ENCODE measurements around the gene RABGGTA. TPM values are rescaled to one million over a fixed set of nuclear protein-coding genes. Genes with fewer than 3 reads are reported as not detected.

RABGGTA gene
- polyA plus RNA-seq, 3 donors = 34.5 to 125 (median 35.4) TPM

DNA sequence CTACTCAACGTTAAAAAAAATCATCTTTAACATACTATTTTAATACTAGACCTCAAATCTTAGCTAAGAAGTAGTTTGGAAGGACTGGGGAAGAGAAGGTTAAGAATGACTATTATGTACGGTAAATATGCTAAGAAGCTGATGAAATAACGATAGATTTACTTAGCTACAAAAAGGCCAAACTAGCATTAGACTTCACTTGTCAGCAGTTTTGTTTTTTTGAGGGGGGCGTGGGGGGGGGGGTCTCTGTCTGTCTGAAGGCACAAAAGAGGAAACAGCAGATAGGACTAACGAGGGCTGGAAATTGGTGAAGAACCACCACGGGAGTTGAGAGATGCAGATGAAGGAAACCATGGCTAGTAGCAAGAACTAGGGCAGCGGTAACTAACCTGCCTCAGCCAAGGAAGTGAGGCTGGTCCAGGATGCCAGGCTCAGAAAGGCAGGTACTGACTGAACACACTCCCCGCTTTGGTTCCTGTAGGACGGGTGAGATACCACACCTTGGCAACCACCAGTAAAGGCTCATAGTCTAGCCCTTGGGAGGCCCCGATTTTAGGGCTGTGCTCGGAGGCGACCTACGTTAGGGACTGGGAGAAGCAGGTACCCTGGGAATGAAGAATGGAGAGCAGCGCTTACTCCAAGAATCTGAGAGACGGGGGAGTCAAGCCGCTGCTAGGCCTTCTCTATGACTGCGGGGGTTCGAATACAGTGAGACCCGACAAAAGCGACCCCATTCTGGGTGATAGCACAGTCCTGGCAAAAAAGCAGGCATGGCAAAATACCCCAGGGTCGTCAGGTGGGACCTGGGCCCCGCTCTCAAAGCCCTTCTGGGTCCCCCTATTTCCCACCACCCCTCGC is 39.9 kb downstream of the RABGGTA start:
- TF ChIP-seq, protein P1, sequence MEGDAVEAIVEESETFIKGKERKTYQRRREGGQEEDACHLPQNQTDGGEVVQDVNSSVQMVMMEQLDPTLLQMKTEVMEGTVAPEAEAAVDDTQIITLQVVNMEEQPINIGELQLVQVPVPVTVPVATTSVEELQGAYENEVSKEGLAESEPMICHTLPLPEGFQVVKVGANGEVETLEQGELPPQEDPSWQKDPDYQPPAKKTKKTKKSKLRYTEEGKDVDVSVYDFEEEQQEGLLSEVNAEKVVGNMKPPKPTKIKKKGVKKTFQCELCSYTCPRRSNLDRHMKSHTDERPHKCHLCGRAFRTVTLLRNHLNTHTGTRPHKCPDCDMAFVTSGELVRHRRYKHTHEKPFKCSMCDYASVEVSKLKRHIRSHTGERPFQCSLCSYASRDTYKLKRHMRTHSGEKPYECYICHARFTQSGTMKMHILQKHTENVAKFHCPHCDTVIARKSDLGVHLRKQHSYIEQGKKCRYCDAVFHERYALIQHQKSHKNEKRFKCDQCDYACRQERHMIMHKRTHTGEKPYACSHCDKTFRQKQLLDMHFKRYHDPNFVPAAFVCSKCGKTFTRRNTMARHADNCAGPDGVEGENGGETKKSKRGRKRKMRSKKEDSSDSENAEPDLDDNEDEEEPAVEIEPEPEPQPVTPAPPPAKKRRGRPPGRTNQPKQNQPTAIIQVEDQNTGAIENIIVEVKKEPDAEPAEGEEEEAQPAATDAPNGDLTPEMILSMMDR (IDR thresholded peaks at IDR 0.05) = no peak
- no peaks in the 10 kb centered on the region for H3K9me3 ChIP-seq (replicated peaks in 1 of 2; ENCODE audit: control insufficient read depth in 1 of 2, insufficient read depth in 1 of 2, low read length in 2 of 2)
- peak overlapping the region; percentile 93 to 98 for H3K4me3 Mint-ChIP-seq
- peaks cover 36% of the 10 kb centered on the region for H4K20me1 ChIP-seq (ENCODE audit: insufficient read depth, low read length)
- intact Hi-C loops (cut with micrococcal nuclease) = loop anchor here (1.0 to 10.0 kb wide), 6 partner anchors 11 to 211 kb away; partner anchors contain the start of genes TM9SF1 (in 2 of the 2), FITM1 (in 1 of the 2), LTB4R (in 1 of the 2) and LTB4R2 (in 1 of the 2)
- no peak for DNase-seq
- H3K4me3 ChIP-seq (replicated peaks in 1 of 3; ENCODE audit: low read depth in 2 of 3, low read length in 3 of 3) = peak overlapping the region; percentile 68 to 91 (median 77)
- no peaks in the 10 kb centered on the region for H3K27me3 Mint-ChIP-seq (ENCODE audit: low read depth in 3 of 3)
- 3% methylated on average over 18 of the region's 23 CpGs for WGBS (ENCODE audit: insufficient coverage)
- peak overlapping the region; percentile 88 to 91 for H3K27ac ChIP-seq (ENCODE audit: low read depth in 1 of 2, low read length in 2 of 2)
- H3K27ac Mint-ChIP-seq = peak overlapping the region; percentile 92 to 98 (median 97)
- peaks cover 26 to 42% of the 10 kb centered on the region in 2 donors for H3K4me1 ChIP-seq (ENCODE audit: control insufficient read depth in 1 of 2, insufficient read depth in 2 of 2, low read length in 2 of 2)
- H3K36me3 ChIP-seq (replicated peaks in 1 of 2; ENCODE audit: control insufficient read depth in 1 of 2, insufficient read depth in 2 of 2, low read length in 2 of 2) = peaks cover 16 to 41% of the 10 kb centered on the region in 2 donors
- H3K4me1 Mint-ChIP-seq = peaks cover 40% of the 10 kb centered on the region
- peaks cover 86% of the 10 kb centered on the region for H3K79me2 ChIP-seq (ENCODE audit: insufficient read depth, low read length)
- H3K9ac ChIP-seq (ENCODE audit: insufficient read depth, low read length, poor library complexity, severe bottlenecking) = peak overlapping the region; percentile 70
- peaks cover 33% of the 10 kb centered on the region in 2 donors for H3K36me3 Mint-ChIP-seq
- H3K4me2 ChIP-seq (replicated peaks; ENCODE audit: extremely low read depth, low read length, poor library complexity, severe bottlenecking) = peak overlapping the region; percentile 81
- H3K9me3 Mint-ChIP-seq = no peaks in the 10 kb centered on the region
- H2AFZ ChIP-seq (ENCODE audit: insufficient read depth, low read depth, low read length, poor library complexity, severe bottlenecking) = peak overlapping the region; percentile 90
- no peaks in the 10 kb centered on the region for H3K27me3 ChIP-seq (ENCODE audit: control insufficient read depth in 2 of 2, insufficient read depth in 2 of 2, low read length in 2 of 2)

DNA sequence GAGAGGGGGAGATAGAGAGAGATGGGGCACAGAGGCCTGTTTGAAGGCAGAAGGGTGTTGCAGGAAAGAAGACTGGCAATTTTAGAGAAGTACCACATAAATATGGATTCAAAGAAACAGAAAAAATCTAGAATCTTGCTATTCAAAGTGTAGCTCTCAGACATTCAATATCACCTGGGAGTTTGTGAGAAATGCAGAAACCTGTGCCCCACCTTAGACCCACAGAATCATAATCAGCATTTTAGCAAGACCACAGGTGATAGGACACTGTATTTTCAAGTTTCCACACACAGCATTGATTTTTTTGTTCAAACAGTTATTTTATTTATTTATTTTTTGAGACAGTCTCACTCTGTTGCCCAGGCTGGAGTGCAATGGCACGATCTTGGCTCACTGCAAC is 42.5 kb downstream of the RABGGTA start:
- intact Hi-C loops (cut with micrococcal nuclease) = no loop called here
- Histone ChIP-seq H3K4me3 (replicated peaks in 1 of 3; ENCODE audit: low read depth in 2 of 3, low read length in 3 of 3) (no peak overlapping the region), H3K27me3 (ENCODE audit: control insufficient read depth in 2 of 2, insufficient read depth in 2 of 2, low read length in 2 of 2) (no peaks in the 10 kb centered on the region), H2AFZ (ENCODE audit: insufficient read depth, low read depth, low read length, poor library complexity, severe bottlenecking) (no peak overlapping the region), H3K9ac (ENCODE audit: insufficient read depth, low read length, poor library complexity, severe bottlenecking) (no peak overlapping the region), H3K9me3 (replicated peaks in 1 of 2; ENCODE audit: control insufficient read depth in 1 of 2, insufficient read depth in 1 of 2, low read length in 2 of 2) (no peaks in the 10 kb centered on the region), H3K79me2 (ENCODE audit: insufficient read depth, low read length) (peaks cover 88% of the 10 kb centered on the region), H3K27ac (ENCODE audit: low read depth in 1 of 2, low read length in 2 of 2) (no peak overlapping the region), H3K4me2 (replicated peaks; ENCODE audit: extremely low read depth, low read length, poor library complexity, severe bottlenecking) (no peak overlapping the region), H4K20me1 (ENCODE audit: insufficient read depth, low read length) (peaks cover 25% of the 10 kb centered on the region), H3K4me1 (ENCODE audit: control insufficient read depth in 1 of 2, insufficient read depth in 2 of 2, low read length in 2 of 2) (peaks cover 23 to 29% of the 10 kb centered on the region in 2 donors), H3K36me3 (replicated peaks in 1 of 2; ENCODE audit: control insufficient read depth in 1 of 2, insufficient read depth in 2 of 2, low read length in 2 of 2) (peaks cover 9 to 30% of the 10 kb centered on the region in 2 donors)
- H3K4me3 Mint-ChIP-seq = no peak overlapping the region
- TF ChIP-seq, protein P1 (IDR thresholded peaks at IDR 0.05) = no peak
- H3K36me3 Mint-ChIP-seq = peaks cover 14 to 29% of the 10 kb centered on the region in 2 donors
- DNase-seq = no peak
- H3K27me3 Mint-ChIP-seq (ENCODE audit: low read depth in 3 of 3) = no peaks in the 10 kb centered on the region
- whole genome bisulfite sequencing (ENCODE audit: insufficient coverage) = no CpG with 5 or more reads among the region's 1 CpG
- H3K4me1 Mint-ChIP-seq = peaks cover 27% of the 10 kb centered on the region
- H3K27ac Mint-ChIP-seq = peak overlapping the region in 3 of 7 donors; percentile 2 to 84 (median 36)
- H3K9me3 Mint-ChIP-seq = no peaks in the 10 kb centered on the region
